Measurements from ENCODE around the gene EGLN3.

Gene EGLN3

GRCh38 chr14:33911046-33911445 lies 39.8 kb downstream of the EGLN3 start:
- no peak overlapping the region for H3K4me2 ChIP-seq (ENCODE audit: low read length)
- H4K20me1 ChIP-seq (ENCODE audit: insufficient read depth, low read length) = no peaks in the 10 kb centered on the region
- no peak for TF ChIP-seq CTCF (IDR thresholded peaks at IDR 0.05; ENCODE audit: low read length)
- no peak for TF ChIP-seq EZH2 (IDR thresholded peaks at IDR 0.05; ENCODE audit: borderline replicate concordance, low read length)
- no peaks in the 10 kb centered on the region for H3K27me3 ChIP-seq (ENCODE audit: insufficient read depth, low read length)
- no peaks in the 10 kb centered on the region for H3K9me3 ChIP-seq (ENCODE audit: low read length)
- no peaks in the 10 kb centered on the region for H3F3A ChIP-seq (ENCODE audit: insufficient read depth, low read length)
- no peak overlapping the region for H3K9ac ChIP-seq (ENCODE audit: low read length)
- no peaks in the 10 kb centered on the region for H3K4me1 ChIP-seq (ENCODE audit: insufficient read depth, low read length, severe bottlenecking)
- no peak overlapping the region for H3K4me3 ChIP-seq (ENCODE audit: low read depth, low read length, poor library complexity, severe bottlenecking)
- no peaks in the 10 kb centered on the region for H3K79me2 ChIP-seq (ENCODE audit: insufficient read depth, low read length)
- no peaks in the 10 kb centered on the region for H3K36me3 ChIP-seq (ENCODE audit: insufficient read depth, low read length)
- H2AFZ ChIP-seq (ENCODE audit: low read length) = no peak overlapping the region
- no peak overlapping the region for H3K27ac ChIP-seq (ENCODE audit: low read depth, low read length, poor library complexity, severe bottlenecking)
- H3K9me2 ChIP-seq (ENCODE audit: low read depth, low read length) = no peaks in the 10 kb centered on the region

- TF ChIP-seq EZH2 (IDR thresholded peaks at IDR 0.05; ENCODE audit: borderline replicate concordance, low read length) (no peak), CTCF (IDR thresholded peaks at IDR 0.05; ENCODE audit: low read length) (no peak)
- Histone ChIP-seq H3K79me2 (ENCODE audit: insufficient read depth, low read length) (no peaks in the 10 kb centered on the region), H3F3A (ENCODE audit: insufficient read depth, low read length) (no peaks in the 10 kb centered on the region), H3K9me3 (ENCODE audit: low read length) (no peaks in the 10 kb centered on the region), H3K9me2 (ENCODE audit: low read depth, low read length) (no peaks in the 10 kb centered on the region), H3K27ac (ENCODE audit: low read depth, low read length, poor library complexity, severe bottlenecking) (no peak overlapping the region), H3K4me1 (ENCODE audit: insufficient read depth, low read length, severe bottlenecking) (no peaks in the 10 kb centered on the region), H4K20me1 (ENCODE audit: insufficient read depth, low read length) (no peaks in the 10 kb centered on the region), H3K36me3 (ENCODE audit: insufficient read depth, low read length) (no peaks in the 10 kb centered on the region), H3K4me2 (ENCODE audit: low read length) (no peak overlapping the region), H2AFZ (ENCODE audit: low read length) (no peak overlapping the region), H3K27me3 (ENCODE audit: insufficient read depth, low read length) (no peaks in the 10 kb centered on the region), H3K4me3 (ENCODE audit: low read depth, low read length, poor library complexity, severe bottlenecking) (no peak overlapping the region), H3K9ac (ENCODE audit: low read length) (no peak overlapping the region)
Measured at GRCh38 chr14:33910435-33910834, 40.4 kb downstream of the EGLN3 start.

- Histone ChIP-seq H3K79me2 (ENCODE audit: insufficient read depth, low read length) (no peaks in the 10 kb centered on the region), H3K9ac (ENCODE audit: low read length) (no peak overlapping the region), H3K4me1 (ENCODE audit: insufficient read depth, low read length, severe bottlenecking) (no peaks in the 10 kb centered on the region), H3F3A (ENCODE audit: insufficient read depth, low read length) (no peaks in the 10 kb centered on the region), H3K9me3 (ENCODE audit: low read length) (no peaks in the 10 kb centered on the region), H3K9me2 (ENCODE audit: low read depth, low read length) (no peaks in the 10 kb centered on the region), H4K20me1 (ENCODE audit: insufficient read depth, low read length) (no peaks in the 10 kb centered on the region), H2AFZ (ENCODE audit: low read length) (no peak overlapping the region), H3K4me2 (ENCODE audit: low read length) (no peak overlapping the region), H3K27ac (ENCODE audit: low read depth, low read length, poor library complexity, severe bottlenecking) (no peak overlapping the region), H3K27me3 (ENCODE audit: insufficient read depth, low read length) (no peaks in the 10 kb centered on the region), H3K36me3 (ENCODE audit: insufficient read depth, low read length) (no peaks in the 10 kb centered on the region), H3K4me3 (ENCODE audit: low read depth, low read length, poor library complexity, severe bottlenecking) (no peak overlapping the region)
- TF ChIP-seq EZH2 (IDR thresholded peaks at IDR 0.05; ENCODE audit: borderline replicate concordance, low read length) = no peak
- TF ChIP-seq CTCF (IDR thresholded peaks at IDR 0.05; ENCODE audit: low read length) = no peak
Measured at GRCh38 chr14:33909380-33910084, 41.3 kb downstream of the EGLN3 start.

All from OCI-LY1 (cell line).